GM19468 (cell line): ENCODE data around the gene SEMA5A.
A peak's percentile ranks its signal among the peaks of the same experiment; 100 is the strongest.
"Not testable (repeated sequence)": the region's sequence is repeated elsewhere in the genome, so short reads cannot be mapped to it uniquely, and the experiment has no call there.

ENCODE experiments used
- ATAC-seq: cut with Tn5 transposase; IDR thresholded peaks from one replicate; pipeline ENCODE4 v1.9.1; 2021; ENCODE audit warnings: mild to moderate bottlenecking, moderate library complexity, moderate number of reproducible peaks; ENCODE audit not compliant: unreplicated experiment; ENCODE audit errors: extremely low read depth

Gene SEMA5A

GRCh38 chr5:9415566-9415965 is 130.3 kb downstream of the SEMA5A start:
- ATAC-seq, result no peak

- ATAC-seq, result no peak
Observed at GRCh38 chr5:9415091-9415490, 130.8 kb downstream of the SEMA5A start.

DNA sequence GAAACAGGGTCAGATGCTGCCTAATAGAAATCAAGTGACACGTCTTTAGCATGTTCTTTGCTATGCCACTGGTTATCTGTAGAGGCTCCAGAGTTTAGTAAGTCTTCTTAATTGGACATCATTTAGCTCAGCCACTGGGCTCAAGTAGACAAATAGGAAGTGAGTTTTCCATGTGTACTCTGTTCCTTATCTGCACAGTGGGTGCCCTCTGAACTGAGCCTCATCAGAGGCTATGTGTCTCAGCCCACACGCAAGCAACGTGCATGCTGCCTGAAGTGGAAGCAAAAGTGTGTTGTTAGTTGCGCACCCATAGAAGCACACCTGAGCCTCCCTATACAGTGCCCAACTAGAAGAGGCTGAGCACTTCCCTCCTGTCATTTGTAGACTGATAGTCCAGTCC is 134.7 kb downstream of the SEMA5A start:
- ATAC-seq, result no peak

DNA sequence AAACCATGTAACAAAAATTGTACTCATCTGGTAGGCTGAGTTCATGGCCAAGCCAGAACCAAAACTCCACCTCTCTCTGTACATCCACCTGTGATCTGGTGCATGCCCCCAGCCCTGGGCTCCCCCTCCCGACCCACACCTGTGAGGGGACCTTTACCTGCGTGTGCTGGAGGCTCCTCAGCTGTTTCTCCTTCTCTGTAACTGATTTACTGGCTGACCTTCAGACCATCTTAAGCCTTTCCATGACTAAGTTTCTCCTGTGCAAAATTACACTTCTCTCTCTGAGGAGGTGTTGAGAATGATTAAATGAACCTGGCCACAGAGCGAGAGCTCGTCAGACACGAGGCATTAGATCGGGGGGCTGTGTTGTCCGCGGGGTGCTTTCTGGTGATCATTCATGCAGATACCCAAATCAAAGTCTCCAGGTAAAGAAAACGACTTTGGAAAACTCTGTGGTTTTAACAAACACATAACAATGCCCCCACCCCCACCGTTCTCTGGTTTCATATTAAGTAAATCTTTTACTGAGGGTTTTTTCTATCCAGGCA is 136.4 kb downstream of the SEMA5A start:
- ATAC-seq, result no peak

- no peak for ATAC-seq
Observed at GRCh38 chr5:9408964-9409363, 136.9 kb downstream of the SEMA5A start.

GRCh38 chr5:9405196-9405754 is 140.6 kb downstream of the SEMA5A start:
- peak; percentile 28 for ATAC-seq

- ATAC-seq, result no peak
Observed at GRCh38 chr5:9401786-9402472, 143.9 kb downstream of the SEMA5A start.

DNA sequence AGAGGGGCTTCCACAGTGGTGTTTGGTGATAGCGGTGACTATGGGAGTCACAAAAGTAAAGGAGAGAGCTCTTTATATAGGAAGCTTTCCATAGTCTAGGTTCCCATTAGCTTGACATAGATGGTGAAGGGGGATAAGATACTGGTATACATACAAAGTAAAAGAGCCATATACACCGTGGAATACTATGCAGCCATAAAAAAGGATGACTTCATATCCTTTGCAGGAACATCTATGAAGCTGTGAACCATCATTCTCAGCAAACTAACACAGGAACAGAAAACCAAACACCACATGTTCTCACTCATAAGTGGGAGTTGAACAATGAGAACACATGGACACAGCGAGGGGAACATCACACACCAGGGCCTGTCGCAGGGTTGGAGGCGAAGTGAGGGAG is 146.1 kb downstream of the SEMA5A start:
- ATAC-seq, result not testable (repeated sequence)

DNA sequence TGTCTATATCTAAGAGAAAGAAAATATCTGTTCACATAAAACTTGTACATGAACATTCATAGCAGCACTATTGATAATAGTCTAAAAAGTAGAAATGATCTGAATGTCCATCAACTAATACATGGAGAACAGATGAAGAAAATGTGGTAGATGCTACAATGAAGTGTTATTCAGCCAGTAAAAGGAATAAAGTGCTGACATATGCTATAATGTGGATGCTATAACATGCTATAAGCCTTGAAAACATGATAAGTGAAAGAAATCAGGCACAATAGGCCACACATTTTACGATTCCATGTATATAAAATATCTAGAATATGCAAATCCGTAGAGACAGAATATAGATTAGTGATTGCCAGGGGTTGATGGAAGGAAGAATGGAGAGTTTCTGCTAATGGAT is 146.8 kb downstream of the SEMA5A start:
- ATAC-seq, result no peak

DNA sequence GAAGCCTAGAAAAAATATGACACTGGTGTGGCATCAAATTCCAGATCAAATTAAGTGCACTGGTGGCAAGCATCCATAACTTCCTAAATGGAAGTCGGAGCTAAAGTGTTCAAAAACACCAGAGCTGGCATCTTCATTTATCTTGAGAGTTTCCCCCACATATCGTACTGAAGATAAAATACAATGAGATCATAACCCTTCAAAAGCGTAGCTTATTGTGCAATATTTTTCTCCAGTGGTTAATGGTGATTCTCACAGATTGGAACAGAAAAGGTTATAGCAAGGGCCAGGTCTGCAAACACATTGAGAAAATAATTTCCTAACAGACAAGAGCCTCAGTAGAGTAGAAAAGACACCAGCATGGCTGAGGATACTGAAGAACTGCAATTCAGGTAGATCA is 147.6 kb downstream of the SEMA5A start:
- no peak for ATAC-seq

DNA sequence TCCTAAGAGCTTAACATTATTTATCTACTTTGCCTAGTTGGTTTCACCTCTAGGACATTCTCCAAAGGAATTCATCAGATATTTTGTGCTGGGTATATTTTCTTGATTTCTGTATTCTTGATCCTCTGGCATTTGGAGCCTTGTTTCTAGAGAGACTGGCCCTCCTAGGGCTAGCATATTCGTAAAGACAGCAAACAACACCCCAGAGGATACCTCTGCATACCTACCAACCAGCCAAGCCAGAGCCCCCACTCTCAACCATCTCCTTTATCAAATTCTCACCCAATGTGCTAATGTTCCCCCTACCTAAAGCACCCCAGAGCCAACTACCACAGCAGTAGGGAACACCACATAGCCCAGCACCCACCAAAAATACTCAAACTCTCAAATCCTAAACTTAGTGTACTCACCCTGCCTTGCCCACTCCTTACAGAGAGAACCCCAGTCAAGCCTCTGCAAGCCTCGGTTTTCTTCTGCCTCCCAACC is 149.5 kb downstream of the SEMA5A start:
- no peak for ATAC-seq

- ATAC-seq, result no peak
Observed at GRCh38 chr5:9395706-9396105, 150.2 kb downstream of the SEMA5A start.

GRCh38 chr5:9394221-9394620 is 151.7 kb downstream of the SEMA5A start:
- ATAC-seq, result no peak

DNA sequence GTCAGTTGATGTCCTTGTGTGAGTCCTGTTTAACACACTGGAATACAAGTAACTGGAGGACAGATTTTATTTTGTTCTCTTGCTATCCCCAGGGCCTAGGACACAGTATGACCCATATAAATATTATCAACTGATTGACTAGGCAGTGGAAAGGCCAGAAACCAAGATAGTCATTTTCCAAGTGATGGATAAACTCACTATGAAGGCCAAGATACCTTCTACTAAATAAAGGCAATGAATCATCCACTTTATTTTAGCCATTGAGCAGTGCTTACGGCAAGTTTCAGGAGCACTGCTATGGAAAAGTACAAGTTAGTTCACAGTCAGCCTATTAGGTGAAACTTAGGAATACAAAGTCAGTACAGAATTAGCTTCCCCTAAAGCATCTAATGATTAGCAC is 153.2 kb downstream of the SEMA5A start:
- no peak for ATAC-seq

DNA sequence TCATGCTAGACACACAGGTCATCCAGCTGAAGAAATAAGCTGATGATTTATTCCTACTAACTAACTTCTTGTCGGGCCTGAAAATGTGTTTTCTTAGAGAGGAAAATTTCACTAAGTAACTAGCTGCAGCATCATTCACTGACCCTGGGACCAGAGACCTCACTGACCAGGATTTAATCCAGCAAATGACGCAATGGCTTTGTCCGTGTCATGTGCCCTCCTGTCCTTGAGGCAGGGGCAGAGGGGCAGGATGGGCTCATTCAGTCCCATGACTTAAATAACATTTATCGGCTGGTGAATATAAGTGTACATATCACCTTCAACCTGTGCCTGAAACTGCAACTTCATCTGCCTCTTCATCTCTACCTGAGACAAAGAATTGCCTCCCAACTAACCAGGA is 154.8 kb downstream of the SEMA5A start:
- no peak for ATAC-seq

DNA sequence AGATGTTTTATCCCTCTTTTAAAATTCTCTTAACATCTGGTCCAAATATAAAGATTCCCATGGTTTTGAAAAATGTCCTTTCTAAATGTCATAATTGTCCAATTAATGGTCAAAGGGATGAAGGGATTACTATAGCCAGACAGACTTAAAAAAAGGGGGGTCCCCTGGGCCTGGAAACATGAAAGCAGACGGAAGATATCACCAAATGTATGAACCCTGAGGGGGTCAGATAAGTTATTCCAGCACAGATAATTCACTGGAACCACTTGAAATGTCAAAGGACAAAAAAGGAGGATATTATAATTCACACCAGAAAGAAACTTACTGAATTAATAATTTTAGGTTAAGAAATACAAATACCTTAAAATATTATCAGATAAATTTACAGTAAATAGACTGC is 155.8 kb downstream of the SEMA5A start:
- no peak for ATAC-seq

- ATAC-seq, result no peak
Observed at GRCh38 chr5:9388941-9389674, 156.8 kb downstream of the SEMA5A start.

DNA sequence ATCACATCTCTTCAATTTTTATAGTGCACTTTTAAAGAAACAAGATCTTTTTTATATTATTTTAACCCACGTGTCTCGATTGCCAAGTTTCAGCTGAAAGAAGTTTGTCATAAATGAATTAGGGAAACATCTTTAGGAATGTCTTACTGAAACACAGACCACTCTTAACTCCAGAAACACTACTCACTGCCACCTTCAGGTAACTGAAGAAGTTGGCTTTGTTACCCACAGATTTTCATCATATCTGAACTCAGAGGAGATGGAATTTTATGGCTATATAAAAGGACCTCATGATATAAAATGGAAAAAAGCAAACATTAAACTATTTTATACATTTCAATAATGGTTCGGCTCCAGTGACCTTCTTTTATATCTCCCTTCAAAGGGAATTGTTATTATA is 158.0 kb downstream of the SEMA5A start:
- no peak for ATAC-seq

DNA sequence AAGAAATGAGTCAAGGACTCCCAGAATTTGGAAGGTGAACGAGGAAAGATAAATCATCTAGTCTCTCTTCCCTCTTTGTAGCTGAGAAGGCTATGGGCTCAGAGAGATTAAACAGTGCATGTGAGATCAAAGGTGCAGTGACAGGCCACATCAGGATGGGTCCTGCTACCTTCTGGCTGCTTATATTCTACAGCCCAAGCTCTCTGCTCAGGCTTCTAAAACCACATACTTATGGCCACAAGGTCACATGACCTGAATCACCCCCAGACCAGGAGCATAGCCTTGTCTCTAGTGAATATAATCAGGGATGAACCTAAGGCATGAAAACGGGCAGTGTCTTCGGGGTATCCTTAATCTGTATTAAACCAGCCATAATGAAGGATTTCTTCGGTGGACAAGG is 158.9 kb downstream of the SEMA5A start:
- ATAC-seq, result no peak

GRCh38 chr5:9382522-9382921 is 163.4 kb downstream of the SEMA5A start:
- no peak for ATAC-seq

- ATAC-seq, result peak; percentile 57
Observed at GRCh38 chr5:9381464-9381863, 164.4 kb downstream of the SEMA5A start.
